PFSK-1 (cell line): ENCODE data around the gene CACHD1.

Experiments used
- FOXP2 ChIP-seq: optimal IDR thresholded peaks from 2 replicates; pipeline ENCODE3; 2011; ENCODE audit warnings: borderline replicate concordance, control low read depth, inconsistent platforms; ENCODE audit not compliant: insufficient read depth; ENCODE audit errors: extremely low read length, extremely low read depth
- POLR2AphosphoS5 ChIP-seq: IDR thresholded peaks from 2 replicates; pipeline ENCODE4 v1.6.1; 2012; ENCODE audit warnings: low read depth, mild to moderate bottlenecking, control low read depth, low read length, moderate library complexity
- REST ChIP-seq, 2 experiments: IDR thresholded peaks; 2 replicates each; pipeline versions ENCODE4 v1.6.1 to v1.8.0; 2011 to 2012; ENCODE audit warnings: low read depth in 2 of 2, low read length in 2 of 2, control low read depth in 1 of 2, inconsistent platforms in 1 of 2, mild to moderate bottlenecking in 1 of 2, moderate library complexity in 1 of 2; ENCODE audit not compliant: insufficient read depth in 1 of 2

DNA sequence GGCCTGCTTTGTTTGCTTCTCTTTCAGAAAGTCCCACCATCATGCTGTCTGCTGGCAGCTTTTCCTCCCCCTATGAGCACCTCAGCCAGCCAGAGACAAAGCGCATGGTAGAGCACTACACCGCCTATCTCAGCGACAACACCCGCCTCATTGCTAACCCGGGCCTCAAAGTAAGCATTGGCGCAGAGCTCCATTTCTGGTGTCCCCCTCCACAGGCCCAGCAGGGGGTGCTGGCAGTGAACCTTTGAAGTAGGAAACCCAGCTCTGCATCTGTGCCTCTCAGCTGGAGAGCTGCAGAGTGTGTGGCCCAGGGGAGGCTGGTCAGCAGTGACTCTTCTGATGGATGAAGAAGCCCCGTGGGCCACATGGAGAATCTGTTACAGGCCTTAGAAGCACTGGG, 193.7 kb downstream of the CACHD1 start:
- TF ChIP-seq REST (IDR thresholded peaks at IDR 0.05; ENCODE audit: insufficient read depth in 1 of 2, low read depth in 2 of 2, low read length in 2 of 2) (no peak), POLR2AphosphoS5 (no peak), FOXP2 (no peak)
